GM12865 (cell line): ENCODE data around the gene WNK3.

ENCODE experiments used
- DNase-seq: peaks from one replicate; pipeline ENCODE4 v3.0.0; 2010; ENCODE audit warnings: low read depth
- H3K4me3 ChIP-seq: 2 replicates; pipeline ENCODE4 v1.5.1; 2011; ENCODE audit warnings: mild to moderate bottlenecking, low read depth, low read length, control low read depth
- CTCF ChIP-seq: IDR thresholded peaks from 2 replicates; pipeline ENCODE4 v1.5.1; 2011; ENCODE audit warnings: low read length, control low read depth, low read depth, inconsistent platforms; ENCODE audit not compliant: insufficient read depth; ENCODE audit errors: missing control alignments

Gene WNK3

GRCh38 chrX:54181202-54181953, 176.5 kb downstream of the WNK3 start:
- H3K4me3 ChIP-seq, result peak overlapping the region; percentile 54
- no peak for TF ChIP-seq CTCF
- DNase-seq, result no peak

- TF ChIP-seq CTCF, result no peak
- DNase-seq, result no peak
- H3K4me3 ChIP-seq, result peak overlapping the region; percentile 54
These were observed 177.4 kb downstream of the WNK3 start for GRCh38 chrX:54180403-54180802.

- DNase-seq, result peak; percentile 3
- H3K4me3 ChIP-seq, result no peak overlapping the region
- no peak for TF ChIP-seq CTCF
These were observed 179.5 kb downstream of the WNK3 start for GRCh38 chrX:54178100-54178940.

- no peak for DNase-seq
- TF ChIP-seq CTCF, result no peak
- no peak overlapping the region for H3K4me3 ChIP-seq
These were observed 180.5 kb downstream of the WNK3 start for GRCh38 chrX:54177306-54177705.

- no peak for TF ChIP-seq CTCF
- no peak overlapping the region for H3K4me3 ChIP-seq
- no peak for DNase-seq
These were observed 184.1 kb downstream of the WNK3 start for GRCh38 chrX:54173791-54174190.

- no peak for DNase-seq
- TF ChIP-seq CTCF, result no peak
- H3K4me3 ChIP-seq, result no peak overlapping the region
These were observed 185.4 kb downstream of the WNK3 start for GRCh38 chrX:54172455-54172854.
